ENCODE data around the gene PLA2G4A.

GRCh38 chr1:187032316-187032981 lies 203.7 kb downstream of the PLA2G4A start:
- TF ChIP-seq POLR2A (IDR thresholded peaks at IDR 0.05; ENCODE audit: low read depth) (no peak), EP300 (IDR thresholded peaks at IDR 0.05) (no peak), POLR2AphosphoS5 (IDR thresholded peaks at IDR 0.05) (no peak)
- TF ChIP-seq, protein P1, sequence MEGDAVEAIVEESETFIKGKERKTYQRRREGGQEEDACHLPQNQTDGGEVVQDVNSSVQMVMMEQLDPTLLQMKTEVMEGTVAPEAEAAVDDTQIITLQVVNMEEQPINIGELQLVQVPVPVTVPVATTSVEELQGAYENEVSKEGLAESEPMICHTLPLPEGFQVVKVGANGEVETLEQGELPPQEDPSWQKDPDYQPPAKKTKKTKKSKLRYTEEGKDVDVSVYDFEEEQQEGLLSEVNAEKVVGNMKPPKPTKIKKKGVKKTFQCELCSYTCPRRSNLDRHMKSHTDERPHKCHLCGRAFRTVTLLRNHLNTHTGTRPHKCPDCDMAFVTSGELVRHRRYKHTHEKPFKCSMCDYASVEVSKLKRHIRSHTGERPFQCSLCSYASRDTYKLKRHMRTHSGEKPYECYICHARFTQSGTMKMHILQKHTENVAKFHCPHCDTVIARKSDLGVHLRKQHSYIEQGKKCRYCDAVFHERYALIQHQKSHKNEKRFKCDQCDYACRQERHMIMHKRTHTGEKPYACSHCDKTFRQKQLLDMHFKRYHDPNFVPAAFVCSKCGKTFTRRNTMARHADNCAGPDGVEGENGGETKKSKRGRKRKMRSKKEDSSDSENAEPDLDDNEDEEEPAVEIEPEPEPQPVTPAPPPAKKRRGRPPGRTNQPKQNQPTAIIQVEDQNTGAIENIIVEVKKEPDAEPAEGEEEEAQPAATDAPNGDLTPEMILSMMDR (IDR thresholded peaks at IDR 0.05) = no peak
